HG02852 (cell line): ENCODE results near the gene INPP4B.

ENCODE experiments used
- ATAC-seq: cut with Tn5 transposase; IDR thresholded peaks from one replicate; pipeline ENCODE4 v1.9.1; 2021; ENCODE audit warnings: mild to moderate bottlenecking, moderate library complexity; ENCODE audit not compliant: unreplicated experiment

Gene INPP4B

DNA sequence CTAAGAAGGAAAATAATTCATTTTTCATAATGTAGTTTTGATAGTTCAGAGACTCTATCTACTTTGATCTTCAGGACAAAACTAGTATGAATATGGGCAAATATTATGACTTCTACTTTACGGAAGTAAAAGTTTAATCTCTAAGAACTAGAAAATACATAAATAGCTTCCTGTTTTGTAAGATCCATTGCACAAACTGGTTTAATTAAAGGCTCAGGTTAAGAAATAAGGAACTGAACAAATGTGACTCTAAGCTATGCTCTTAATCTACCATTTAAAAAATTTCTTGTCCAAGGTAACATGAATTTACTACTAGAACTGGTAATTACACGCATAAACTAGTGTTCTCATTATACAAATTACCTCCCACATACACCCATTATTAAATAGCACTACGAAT is 360.6 kb downstream of the INPP4B start:
- no peak for ATAC-seq

DNA sequence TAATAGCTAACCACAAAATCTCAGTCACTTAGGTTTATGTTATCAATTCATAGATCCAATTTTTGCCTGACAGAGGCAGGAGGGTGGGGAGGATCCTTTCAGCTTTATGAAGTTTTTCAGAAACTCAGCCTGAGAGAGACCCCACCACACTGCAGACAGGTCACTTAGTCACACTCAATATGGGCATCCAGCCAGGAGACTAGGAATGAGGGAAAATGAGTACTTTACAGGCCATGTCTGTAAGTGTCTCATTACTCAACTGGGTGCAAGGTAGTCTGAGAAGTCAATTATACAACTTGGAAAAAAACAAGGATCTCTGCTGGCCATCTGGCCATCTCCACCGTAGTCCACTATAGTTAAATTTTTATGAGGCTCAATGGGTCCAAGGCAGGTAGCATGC is 365.9 kb downstream of the INPP4B start:
- no peak for ATAC-seq

DNA sequence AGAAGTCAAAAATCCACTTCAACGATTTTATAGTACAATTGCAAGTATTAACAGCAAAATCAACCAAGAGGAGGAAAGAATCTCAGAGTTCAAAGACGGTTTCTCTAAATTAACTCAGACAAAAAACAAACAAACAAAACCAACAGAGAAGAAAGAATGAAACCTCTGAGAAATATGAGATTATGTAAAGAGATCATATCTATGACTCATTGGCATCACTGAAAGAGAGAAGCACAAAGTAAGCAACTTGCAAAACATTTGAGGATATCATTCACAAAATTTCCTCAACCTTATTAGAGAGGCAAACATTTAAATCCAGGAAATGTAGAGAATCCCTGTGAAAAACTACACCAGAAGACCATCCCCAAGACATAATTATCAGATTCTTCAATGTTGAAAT is 370.4 kb downstream of the INPP4B start:
- ATAC-seq, result no peak

DNA sequence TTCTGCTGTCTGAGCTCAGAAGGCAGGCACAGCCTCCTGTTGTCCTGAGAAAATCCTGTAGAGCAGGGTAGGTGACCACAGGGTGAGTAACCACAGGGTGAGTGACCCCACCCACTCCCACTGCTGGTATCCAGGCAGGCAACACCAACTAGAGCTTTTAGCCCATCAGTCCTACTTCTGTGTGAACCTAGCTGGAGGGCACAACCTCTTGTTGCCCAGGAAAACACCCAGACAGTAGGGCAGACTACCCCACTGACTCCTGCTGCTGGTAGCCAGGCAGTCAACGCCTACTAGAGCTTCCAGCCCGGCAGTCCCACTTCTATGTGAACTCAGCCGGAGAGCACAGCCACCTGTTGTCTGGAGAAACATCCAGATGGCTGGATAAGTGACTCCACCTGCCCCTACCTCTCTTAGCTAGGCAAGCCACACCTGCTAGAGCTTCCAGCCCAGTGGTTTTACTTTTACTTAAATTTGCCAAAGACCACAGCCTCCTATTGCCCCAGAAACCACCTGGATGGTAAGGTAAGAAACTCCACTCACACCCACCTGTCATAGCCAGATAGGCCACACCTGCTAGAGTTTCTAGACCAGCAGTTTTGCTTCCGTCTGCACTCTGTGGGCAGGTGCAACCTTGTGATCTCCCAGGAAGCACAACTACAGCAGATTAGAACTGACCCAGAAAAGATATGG is 371.6 kb downstream of the INPP4B start:
- ATAC-seq, result no peak

DNA sequence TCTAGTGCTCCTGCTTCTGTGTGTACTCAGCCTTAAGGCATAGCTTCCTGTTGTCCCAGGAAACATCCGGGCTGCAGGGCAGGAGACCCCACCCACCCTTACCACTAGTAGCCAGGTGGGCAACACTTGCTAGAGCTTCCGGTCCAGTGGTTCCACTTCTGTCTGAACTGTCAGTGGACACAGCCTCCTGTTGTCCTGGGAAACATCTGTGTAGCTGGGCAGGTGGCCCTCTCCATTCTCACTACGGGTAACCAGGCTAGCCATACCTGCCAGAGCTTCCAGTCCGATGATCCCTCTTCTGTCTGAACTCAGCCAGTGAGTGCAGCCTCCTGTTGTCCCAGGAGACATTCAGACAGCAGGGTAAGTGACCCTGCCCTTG is 372.2 kb downstream of the INPP4B start:
- ATAC-seq, result no peak

DNA sequence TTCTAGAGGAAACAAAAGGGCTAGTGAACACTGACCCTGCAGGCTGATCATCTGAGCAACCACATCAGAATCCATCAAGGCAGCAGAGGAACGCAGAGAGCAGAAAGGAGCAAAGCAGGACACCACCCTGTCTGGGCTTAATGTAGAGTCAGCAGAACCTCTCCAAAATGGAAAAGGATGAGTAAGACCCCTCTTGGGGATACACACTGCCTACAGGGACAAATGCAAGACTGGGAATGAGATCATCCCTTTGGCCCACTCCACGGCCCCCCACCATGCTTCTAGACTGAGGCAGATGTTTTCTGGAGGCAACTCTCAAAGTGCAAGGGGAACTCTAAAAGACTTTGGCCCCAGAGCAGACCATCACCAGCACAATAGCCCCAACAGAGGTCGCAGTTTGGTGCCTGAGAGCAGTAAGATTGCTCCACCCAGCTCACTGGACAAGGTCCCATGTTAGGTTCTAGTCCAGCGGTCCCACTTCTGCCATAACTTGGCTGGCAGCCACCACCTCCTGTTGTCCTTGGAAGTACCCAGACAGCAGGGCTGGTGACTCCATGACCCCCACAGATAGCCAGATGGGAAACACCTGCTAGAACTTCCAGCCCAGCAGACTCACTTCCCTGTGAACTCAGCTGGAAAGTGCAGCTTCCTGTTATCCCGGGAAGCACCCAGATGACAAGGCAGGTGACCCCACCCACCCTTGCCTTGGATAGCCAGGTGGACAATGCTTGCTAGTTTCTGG is 372.7 kb downstream of the INPP4B start:
- ATAC-seq, result no peak

DNA sequence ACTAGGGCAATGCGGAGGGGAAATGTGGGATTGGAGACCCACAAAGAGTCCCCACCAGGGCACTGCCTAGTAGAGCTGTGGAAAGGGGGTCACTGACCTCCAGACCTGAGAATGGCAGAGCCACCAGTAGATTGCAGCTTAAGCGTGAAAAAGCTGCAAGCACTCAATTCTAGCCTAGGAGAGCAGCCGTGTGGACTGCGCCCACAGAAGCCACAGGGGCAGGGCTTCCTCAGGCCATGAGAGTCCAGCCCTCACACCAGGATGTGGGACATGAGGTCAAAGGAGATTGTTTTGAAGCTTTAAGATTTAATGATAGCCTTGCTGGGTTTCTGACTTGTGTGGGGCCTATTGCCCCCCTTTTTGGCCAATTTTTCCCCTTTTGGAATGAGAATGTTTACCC is 379.0 kb downstream of the INPP4B start:
- ATAC-seq, result no peak

DNA sequence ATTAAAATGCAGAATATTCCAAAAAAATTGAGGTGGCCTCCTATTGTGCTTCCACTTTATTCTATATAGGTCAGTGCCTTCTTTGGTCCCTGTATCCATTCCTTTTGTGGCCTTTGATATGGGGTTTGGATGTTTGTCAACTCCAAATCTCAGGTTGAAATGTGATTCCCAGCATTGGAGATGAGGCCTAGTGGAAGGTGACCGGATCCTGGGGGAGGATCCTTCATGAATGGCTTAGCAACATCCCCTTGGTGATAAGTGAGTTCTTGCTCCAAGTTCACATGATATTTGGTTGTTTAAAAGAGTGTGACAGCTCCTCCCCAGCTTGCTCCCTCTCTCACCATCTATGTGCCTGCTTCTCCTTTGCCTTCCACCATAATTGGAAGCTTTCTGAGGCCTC is 380.6 kb downstream of the INPP4B start:
- no peak for ATAC-seq

DNA sequence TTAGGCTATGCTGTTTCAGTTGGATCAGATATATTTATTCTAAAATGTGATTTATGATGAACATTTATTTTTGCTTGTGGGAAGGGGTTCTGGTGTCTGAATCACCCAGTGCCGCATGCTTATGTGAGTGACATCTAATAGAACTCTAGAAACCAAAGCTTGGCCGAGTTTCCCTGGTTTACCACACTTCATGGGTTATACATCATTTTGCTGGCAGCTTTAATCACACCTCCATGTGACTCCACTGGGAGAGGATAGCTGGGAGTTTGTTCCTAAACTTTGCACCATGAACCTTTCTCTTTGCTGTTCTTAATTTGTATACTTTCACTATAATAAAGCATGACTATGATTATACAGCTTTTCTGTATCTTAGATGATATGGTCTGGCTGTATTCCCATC is 382.9 kb downstream of the INPP4B start:
- ATAC-seq, result no peak

DNA sequence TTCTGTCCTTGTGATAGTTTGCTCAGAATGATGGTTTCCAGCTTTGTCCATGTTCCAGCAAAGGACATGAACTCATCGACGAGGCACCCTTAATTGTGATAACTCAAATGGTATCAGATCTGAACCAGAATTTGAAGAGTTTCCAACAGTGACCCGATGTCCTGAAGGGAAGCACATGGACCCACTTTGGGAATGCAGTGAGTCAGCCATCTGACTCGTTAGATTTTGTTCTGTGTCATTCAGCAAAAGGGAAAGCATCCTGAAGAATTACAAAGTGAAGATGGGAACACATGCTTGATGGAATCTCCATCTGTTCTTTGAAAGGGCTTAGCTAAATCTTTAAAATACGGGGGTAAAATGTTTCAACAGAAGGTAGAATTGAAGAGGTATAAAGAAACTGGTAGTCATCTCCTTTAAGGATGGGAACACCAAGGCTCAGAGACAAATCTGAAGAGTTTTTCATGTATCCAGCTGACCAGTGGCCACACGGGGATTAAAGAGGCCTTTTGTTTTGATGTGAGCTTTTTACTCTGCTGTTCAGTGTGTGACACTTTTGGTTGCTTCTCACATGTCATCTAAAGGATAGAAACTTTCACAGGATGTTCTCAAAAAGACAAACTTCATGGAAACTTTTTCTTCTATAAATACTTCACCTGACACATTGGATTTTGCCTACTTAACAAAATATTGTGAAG is 393.8 kb downstream of the INPP4B start:
- ATAC-seq, result no peak

DNA sequence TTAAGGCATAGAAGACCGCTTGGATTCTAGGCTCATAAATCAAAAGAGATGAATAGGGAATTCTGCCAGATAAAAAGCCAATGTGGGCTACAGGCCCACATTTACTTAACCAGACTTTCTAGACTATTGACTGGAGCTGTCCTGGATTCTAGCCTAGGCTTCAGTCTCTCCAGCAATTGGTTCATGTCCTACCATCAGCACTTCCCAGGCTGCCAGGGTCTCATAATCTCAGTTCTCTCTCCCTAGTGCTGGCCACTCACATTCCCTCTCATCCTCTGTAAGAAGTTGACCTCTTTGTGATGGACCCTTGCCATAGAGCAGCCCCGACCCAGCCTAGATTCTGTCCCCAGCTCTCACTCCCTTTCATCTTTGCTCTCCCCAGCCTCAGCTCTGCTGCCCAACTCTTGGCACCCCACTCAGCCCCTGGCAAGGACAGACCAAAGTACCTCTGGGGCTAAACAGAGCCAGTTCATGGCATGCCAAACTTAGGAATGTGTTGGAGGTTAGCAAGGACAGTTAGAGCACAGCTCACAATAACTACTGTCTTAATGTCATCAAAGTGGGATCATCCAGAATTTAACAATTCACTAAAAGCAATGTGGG is 396.2 kb downstream of the INPP4B start:
- no peak for ATAC-seq

DNA sequence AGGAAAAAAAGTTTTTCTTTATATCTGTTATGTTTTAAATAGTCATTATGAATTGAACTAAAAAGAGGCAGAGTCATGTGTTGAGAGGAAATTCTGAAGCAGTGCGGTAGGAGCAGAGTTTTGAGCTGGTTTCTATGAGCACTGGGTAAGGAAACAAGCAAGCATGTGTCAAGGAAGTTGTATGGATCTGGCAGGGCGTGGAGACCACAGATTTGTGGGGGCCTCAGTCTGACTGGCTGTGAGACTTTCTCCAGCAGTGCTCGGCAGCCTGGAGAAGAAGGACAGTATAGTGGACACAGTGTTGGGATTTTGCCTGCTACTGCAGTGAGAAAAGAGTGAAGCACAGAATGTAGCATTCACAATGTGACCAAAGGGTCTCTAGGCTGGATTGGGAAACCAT is 399.1 kb downstream of the INPP4B start:
- no peak for ATAC-seq

DNA sequence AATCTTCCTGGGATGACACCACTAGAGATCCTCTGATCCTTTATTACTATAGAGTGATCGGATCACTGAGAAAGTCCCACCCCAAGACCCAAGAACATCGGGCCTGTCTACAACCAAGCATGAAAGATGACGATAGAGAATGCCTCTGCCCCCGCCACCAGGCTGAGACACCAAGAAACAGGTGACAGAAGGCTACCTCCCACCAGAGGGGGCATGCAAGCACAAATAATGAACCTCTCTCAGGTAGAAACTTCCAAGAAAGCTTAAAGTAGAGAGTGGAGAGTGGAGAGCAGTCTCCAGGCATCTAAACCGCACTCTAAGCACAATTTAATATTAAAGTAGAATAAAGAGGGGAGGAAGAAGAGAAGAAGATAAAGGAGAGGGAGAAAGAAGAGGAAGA is 402.6 kb downstream of the INPP4B start:
- ATAC-seq, result no peak

DNA sequence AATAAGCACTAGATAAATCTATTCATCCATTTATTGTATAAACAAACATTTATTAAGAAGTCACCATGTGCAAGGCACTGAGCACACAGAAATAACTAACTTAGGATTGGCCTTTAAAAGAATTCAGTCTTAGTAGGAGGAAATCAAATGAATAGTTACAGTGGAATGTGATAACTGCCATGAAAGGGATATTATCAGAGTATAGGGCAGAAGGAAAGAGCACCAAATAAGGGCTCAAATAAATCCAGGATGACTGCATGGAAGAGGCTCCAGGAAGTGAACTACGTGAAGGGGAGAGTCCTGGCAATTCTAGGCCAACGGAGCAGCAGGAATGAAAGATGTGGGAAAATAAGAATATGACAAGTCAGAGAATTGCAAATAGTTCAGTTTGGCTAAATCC is 406.0 kb downstream of the INPP4B start:
- ATAC-seq, result no peak

DNA sequence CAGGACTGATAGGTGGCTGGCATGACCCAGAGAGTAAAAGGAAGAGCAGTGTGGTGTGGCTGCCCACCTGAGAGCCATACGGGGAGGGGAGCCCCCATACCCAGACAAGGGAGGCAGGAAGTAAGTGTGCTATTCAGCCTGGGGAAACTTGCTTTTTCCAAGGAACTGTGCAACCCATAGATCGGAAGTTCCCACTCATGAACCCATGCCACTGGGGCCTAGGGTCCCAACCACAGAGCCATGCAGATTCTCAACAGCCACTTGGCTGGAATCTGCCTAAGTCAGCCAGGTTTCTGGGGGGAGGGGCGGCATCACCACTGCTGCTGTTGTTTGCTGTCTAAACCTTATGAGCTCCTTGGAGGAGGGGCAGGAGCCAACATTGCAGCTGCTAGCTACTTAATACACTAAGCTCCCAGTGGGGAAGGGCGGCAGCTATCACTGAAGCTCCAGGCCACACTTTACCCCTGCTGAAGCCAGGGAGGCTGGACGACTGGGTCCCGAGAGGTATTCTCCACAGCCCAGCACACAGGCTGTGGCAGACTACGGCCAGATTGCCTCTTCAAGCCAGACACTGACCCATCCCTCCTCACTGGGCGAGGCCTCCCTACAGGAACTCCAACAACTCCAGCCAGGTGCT is 410.4 kb downstream of the INPP4B start:
- no peak for ATAC-seq

DNA sequence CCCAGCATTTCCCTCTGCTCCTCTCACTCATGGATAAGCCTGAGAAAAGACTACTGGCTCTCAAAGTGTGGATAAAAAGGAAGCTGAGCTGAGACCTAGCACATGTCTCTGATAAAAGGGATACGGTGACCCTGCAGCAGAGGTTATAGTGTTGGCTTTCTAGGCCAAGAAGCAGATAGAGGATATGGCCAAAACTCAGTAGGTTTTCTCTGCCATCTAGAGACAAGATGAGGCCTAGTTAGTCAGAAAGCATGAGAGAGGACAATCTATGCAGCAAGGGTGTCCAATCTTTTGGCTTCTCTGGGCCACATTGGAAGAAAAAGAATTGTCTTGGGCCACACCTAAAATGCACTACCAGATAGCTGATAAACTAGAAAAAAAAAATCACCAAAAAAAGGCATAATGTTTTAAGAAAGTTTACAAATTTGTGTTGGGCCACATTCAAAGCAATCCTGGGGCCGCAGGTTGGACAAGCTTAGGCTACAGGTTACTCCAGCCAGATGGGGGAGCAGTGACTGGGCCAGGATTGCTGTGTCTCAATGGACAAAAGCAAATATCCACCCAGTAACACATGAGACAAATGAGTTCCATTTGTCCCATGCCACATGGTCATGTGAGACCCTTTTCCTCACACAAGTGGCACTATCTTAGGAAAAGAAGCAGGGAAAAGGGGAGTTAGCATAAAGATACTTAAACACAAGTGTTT is 411.4 kb downstream of the INPP4B start:
- ATAC-seq, result no peak

DNA sequence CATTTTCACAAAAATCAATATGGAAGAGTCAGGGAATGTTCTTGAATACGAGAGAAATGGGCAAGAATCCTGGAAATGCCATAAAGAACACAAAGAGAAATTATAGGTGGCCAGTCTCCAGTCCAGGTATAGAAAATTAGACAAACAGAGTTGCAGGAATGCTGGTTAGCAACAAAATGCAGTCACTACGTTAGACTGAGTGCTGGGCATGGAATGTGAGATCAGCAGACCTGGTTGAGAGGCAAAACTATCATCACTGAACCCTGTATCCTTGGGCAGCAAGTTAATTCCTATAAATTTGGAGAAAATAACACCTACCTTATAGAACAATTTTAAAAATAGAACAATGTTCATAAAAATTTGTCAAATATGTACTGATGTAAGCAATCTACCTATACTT is 417.4 kb downstream of the INPP4B start:
- ATAC-seq, result no peak

DNA sequence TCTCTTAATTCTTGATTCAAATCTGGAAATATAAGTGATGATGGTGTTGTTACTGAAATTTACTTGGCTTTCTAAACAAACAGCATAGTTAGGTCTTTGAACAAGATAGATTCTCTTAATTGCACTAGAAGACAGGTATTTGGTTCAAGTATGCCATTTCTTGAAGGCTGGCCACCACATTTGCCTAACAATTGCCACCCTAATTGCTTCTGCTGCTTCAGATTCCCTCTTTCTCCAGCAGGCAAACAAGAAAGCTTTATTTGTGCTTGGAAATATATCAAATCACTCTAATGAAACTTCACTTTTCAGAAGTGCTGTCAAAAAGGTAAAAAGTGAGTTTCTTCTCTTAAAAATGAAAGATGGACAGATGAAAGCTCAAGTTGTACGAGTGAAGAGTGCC is 418.6 kb downstream of the INPP4B start:
- no peak for ATAC-seq

DNA sequence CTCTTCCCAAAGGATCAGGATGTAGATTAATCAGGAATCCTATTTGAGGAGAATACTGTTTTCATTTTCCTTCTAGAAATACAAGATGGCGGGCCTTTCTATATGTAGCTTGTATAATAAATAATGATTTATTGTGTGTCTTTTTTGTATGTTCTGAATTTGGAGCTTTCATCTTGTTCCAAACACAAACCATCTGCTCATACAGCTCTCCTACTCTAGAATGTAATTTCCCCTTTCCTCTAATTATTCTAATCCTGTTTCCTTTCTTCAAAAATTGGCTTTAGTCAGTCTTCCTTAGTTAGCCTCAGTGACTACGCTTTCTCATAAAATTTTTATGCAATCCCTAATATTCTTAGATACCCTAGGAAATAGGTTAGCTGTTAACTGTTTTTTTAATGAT is 422.2 kb downstream of the INPP4B start:
- ATAC-seq, result no peak

DNA sequence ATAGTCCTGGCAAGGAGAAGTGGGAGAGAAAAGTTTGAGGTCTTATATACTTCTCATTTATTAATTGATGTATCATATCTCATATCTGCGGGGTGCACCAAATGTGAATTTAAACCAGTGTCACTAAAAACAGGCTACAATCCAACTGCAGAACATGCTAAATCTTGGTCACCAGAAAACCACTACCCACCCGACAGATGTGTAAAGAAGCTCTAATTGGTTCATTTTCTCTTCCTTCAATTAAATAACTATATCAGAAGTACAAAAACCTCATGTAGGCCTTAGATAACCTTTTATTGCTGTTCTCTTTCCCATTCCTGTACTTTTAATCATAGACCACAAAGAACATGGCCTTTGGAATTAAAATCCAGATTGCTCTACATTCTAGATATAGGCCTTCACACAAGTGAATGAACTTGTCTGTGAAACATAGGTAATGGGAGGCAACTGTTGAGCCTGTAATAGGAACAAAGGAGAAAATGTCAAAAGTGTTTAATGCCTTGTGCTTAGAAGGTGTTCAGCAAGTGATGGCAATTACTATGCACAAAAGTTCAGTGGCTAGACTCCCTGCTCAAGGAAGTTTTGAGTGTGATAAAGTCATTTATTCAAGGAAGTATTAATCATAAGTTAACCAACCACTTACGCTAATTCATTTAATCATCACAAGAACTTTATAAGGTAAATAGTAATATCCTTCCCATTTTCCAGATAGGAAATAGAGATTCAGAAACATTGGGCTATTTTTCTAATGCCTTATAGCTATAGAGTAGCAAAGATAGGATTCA is 425.6 kb downstream of the INPP4B start:
- ATAC-seq, result no peak
